Dendritic cell treated with granulocyte-macrophage colony-stimulating factor and Interleukin-4, amounts not matched to agents 40 ng/mL and 50 ng/mL, for 4 days (primary cell): ENCODE measurements around the gene TMEM54.

Experiments
- H3K27ac Mint-ChIP-seq: one replicate; pipeline ENCODE4 v1.8.0; 2022; ENCODE audit warnings: mild to moderate bottlenecking, mixed read lengths
- H3K27me3 Mint-ChIP-seq: one replicate; pipeline ENCODE4 v1.8.0; 2022; ENCODE audit warnings: mild to moderate bottlenecking, mixed read lengths
- H3K36me3 Mint-ChIP-seq: one replicate; pipeline ENCODE4 v1.8.0; 2022; ENCODE audit warnings: low read depth, mixed read lengths
- H3K4me1 Mint-ChIP-seq: one replicate; pipeline ENCODE4 v1.8.0; 2022; ENCODE audit warnings: low read depth, mixed read lengths
- H3K4me3 Mint-ChIP-seq: one replicate; pipeline ENCODE4 v1.8.0; 2022; ENCODE audit warnings: mild to moderate bottlenecking, moderate library complexity, mixed read lengths
- H3K9me3 Mint-ChIP-seq: one replicate; pipeline ENCODE4 v1.8.0; 2022; ENCODE audit warnings: mixed read lengths
- intact Hi-C: fragments of 100-400 bp; cut with micrococcal nuclease; formaldehyde crosslinking; loops from one replicate; pipeline ENCODE4 v1.15.0; 2022

The TMEM54 gene

DNA sequence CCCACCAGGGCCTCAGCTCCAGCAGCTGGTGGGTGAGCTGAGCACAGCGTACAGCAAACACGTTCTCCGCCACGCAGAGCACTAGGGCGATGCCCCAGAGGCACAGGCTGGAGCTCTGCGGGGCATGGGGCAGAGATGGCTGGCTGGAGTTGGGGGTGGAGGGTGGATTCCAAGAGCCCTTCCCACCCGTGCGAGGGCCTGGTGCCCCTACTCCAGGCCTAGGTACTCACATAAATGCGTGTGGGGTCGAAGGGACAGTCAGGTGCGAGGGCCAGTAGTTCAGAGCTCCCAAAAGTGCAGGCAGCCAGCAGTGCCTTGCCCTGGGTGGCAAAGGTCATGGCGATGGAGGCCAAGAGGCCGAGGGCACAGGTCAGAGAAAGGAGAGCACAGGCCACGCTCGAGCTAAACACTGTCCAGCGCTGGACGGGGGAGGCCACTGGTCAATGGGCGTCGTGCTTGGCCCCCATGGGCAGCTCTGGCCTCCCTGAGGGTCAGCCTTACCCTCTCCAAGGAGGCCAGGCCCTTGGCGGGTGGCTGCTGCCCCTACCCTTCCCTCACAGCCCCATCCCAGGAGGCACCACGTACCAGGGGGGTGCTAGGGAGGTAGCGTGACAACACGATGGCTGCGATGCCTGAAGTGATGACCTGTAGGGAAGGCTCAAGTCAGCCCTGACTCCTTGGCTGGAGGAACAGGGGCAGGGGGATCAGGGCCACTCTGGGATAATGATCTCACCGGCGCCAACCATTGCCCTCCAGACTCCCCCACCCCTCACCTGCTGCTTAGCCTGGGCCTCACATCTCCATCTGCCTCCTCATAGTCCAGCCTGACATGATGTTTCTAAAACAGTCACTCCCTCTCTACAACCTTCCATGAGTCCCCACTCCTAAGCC lies 5.6 kb downstream of the TMEM54 start:
- peaks cover 93% of the 10 kb centered on the region for H3K27me3 Mint-ChIP-seq
- no peak overlapping the region for H3K4me3 Mint-ChIP-seq
- intact Hi-C loops, result no loop called here

GRCh38 chr1:32894681-32895080 lies 6.5 kb downstream of the TMEM54 start:
- peaks cover 16% of the 10 kb centered on the region for H3K4me1 Mint-ChIP-seq
- no peaks in the 10 kb centered on the region for H3K36me3 Mint-ChIP-seq
- no peak overlapping the region for H3K27ac Mint-ChIP-seq
- intact Hi-C loops, result no loop called here
- H3K27me3 Mint-ChIP-seq, result peaks cover 93% of the 10 kb centered on the region
- H3K4me3 Mint-ChIP-seq, result no peak overlapping the region
- no peaks in the 10 kb centered on the region for H3K9me3 Mint-ChIP-seq

More for the DNA sequence above, 5.6 kb downstream of the TMEM54 start:
- Mint-ChIP-seq H3K27ac (no peak overlapping the region), H3K36me3 (no peaks in the 10 kb centered on the region), H3K9me3 (no peaks in the 10 kb centered on the region), H3K4me1 (peaks cover 16% of the 10 kb centered on the region)

DNA sequence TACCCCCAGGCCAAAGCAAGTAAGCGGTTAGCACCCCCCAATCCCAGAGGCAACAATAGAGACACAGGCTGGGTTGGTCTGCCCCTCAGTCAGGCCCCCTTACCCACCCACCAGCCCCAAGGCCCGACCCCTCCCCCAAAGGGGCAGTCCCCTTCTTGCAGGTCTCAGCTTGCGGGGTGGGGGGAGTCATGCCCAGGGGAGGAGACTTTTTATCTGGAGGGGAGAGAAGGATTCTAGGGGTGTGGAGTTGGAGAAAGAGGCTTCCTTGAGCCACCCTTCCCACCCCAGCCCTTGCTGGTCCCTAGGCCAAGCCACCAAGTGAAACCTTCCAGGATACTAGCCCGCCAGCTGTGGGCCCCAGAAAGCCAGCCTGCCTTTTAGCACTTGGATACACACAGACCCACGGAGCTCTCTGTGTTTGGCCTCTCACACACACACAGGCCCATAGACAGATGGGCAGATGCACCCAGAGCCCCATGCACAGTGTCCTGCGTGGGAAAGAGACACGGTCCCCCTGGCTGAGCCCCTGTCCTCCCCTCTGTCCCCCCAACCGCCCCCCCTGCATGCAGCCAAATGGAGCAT lies 7.1 kb downstream of the TMEM54 start:
- Mint-ChIP-seq H3K9me3 (no peaks in the 10 kb centered on the region), H3K27me3 (peaks cover 92% of the 10 kb centered on the region), H3K4me3 (no peak overlapping the region), H3K4me1 (peaks cover 16% of the 10 kb centered on the region), H3K27ac (no peak overlapping the region), H3K36me3 (no peaks in the 10 kb centered on the region)
- intact Hi-C loops, result no loop called here

DNA sequence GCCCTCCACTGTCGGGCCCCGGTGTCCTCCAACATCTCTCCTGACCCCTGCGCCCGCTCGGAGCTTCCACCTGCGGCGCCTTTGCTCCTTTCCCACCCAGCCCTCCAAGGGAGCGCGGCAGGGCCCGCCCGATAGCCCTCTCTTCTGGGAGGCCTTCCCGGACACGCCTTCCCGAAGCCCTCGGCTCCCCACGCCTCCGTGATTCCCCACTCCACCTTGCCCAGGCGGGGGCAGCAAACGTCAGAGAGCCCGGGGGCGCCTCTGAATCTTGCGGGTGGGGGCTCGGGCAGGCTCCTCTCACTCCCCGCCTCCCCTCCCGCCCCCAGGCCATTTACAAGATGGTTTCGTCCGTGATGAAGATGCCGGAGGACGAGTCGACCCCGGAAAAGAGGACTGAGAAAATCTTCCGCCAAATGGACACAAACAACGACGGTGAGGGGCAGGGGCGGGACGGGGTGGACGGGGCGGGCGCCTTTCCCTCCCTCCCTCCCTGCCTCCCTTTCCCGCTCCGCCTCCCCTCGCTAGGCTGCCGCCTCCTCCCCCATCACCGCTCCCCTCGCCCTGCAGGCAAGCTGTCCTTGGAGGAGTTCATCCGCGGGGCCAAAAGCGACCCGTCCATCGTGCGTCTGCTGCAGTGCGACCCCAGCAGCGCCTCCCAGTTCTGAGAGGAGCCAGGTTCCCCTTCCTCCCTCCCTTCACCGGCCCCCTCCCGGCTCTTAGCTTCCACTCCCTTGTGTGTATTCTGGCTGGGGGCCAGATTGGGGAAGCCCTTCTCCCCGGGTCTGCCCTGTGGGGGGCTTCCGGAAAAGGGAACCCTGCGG lies 7.8 kb downstream of the TMEM54 start:
- Mint-ChIP-seq H3K9me3 (no peaks in the 10 kb centered on the region), H3K4me1 (peaks cover 16% of the 10 kb centered on the region), H3K27ac (no peak overlapping the region), H3K4me3 (peak overlapping the region; percentile 68), H3K27me3 (peaks cover 92% of the 10 kb centered on the region), H3K36me3 (no peaks in the 10 kb centered on the region)
- intact Hi-C loops, result no loop called here

GRCh38 chr1:32892368-32893197 lies 8.6 kb downstream of the TMEM54 start:
- Mint-ChIP-seq H3K27me3 (peaks cover 93% of the 10 kb centered on the region), H3K9me3 (no peaks in the 10 kb centered on the region), H3K4me1 (peaks cover 16% of the 10 kb centered on the region), H3K36me3 (no peaks in the 10 kb centered on the region), H3K27ac (no peak overlapping the region), H3K4me3 (no peak overlapping the region)
- intact Hi-C loops, result no loop called here

- H3K4me3 Mint-ChIP-seq, result no peak overlapping the region
- peaks cover 94% of the 10 kb centered on the region for H3K27me3 Mint-ChIP-seq
- H3K36me3 Mint-ChIP-seq, result no peaks in the 10 kb centered on the region
- H3K9me3 Mint-ChIP-seq, result no peaks in the 10 kb centered on the region
- no peak overlapping the region for H3K27ac Mint-ChIP-seq
- H3K4me1 Mint-ChIP-seq, result peaks cover 16% of the 10 kb centered on the region
- intact Hi-C loops, result no loop called here
These were observed 9.6 kb downstream of the TMEM54 start for GRCh38 chr1:32891630-32892029.

DNA sequence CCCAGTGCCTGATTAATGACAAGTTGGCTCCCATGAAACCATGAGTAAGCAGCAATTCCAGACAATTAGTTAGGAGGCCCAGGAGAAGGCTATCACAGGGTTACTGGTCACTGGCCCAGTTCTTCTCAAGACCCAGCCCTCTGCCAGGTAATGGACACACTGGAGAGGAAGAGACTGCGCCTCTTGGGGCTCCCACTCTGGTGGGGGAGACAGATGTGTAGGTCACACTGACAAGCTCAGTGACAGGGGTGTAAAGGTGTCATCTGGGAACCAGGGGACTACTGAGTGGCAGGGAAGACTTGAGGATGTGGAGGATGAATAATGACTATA lies 10.0 kb downstream of the TMEM54 start:
- Mint-ChIP-seq H3K4me1 (peaks cover 16% of the 10 kb centered on the region), H3K4me3 (no peak overlapping the region), H3K9me3 (no peaks in the 10 kb centered on the region), H3K27ac (no peak overlapping the region), H3K27me3 (peaks cover 92% of the 10 kb centered on the region), H3K36me3 (no peaks in the 10 kb centered on the region)
- intact Hi-C loops, result no loop called here

DNA sequence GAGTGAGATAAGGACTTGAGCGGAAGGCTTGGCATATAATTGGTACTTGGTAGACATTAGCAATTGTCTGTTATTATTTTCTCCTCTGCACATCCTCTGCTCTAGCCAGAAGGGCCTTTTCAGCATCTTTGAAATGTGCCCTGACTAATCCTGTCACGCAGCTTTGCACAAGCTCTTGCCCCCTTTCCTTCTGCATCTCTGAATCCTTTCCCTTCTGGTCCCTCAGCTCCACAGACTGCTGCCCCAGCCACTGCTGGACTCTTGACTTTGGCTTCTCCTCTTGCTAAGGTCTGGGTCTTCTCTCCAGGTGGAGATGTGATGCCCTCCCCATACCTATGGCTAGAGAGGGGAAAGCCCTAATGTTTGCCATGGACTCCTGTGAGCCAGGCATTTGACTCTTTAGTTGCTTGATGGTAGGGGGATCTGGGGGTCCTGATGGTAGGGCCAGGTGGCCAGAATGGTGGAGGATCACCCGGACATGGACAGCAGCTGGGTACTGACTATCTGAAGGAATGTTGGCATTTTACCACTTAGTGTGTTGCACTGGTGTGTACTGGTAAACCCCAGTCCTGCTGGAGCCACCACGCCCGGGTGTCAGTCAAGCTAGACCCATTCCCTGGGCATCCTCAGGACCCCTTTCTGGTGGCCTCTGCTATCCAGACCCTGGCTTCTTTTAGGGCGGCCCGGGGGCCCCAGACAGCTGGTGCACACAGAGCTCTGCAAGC lies 10.5 kb downstream of the TMEM54 start:
- H3K4me1 Mint-ChIP-seq, result peaks cover 20% of the 10 kb centered on the region
- H3K27ac Mint-ChIP-seq, result no peak overlapping the region
- H3K9me3 Mint-ChIP-seq, result no peaks in the 10 kb centered on the region
- H3K27me3 Mint-ChIP-seq, result peaks cover 90% of the 10 kb centered on the region
- intact Hi-C loops, result no loop called here
- H3K4me3 Mint-ChIP-seq, result no peak overlapping the region
- H3K36me3 Mint-ChIP-seq, result no peaks in the 10 kb centered on the region

- H3K27ac Mint-ChIP-seq, result no peak overlapping the region
- no peaks in the 10 kb centered on the region for H3K9me3 Mint-ChIP-seq
- intact Hi-C loops, result no loop called here
- no peak overlapping the region for H3K4me3 Mint-ChIP-seq
- H3K4me1 Mint-ChIP-seq, result peaks cover 23% of the 10 kb centered on the region
- peaks cover 91% of the 10 kb centered on the region for H3K27me3 Mint-ChIP-seq
- no peaks in the 10 kb centered on the region for H3K36me3 Mint-ChIP-seq
These were observed 11.4 kb downstream of the TMEM54 start for GRCh38 chr1:32889731-32890278.

DNA sequence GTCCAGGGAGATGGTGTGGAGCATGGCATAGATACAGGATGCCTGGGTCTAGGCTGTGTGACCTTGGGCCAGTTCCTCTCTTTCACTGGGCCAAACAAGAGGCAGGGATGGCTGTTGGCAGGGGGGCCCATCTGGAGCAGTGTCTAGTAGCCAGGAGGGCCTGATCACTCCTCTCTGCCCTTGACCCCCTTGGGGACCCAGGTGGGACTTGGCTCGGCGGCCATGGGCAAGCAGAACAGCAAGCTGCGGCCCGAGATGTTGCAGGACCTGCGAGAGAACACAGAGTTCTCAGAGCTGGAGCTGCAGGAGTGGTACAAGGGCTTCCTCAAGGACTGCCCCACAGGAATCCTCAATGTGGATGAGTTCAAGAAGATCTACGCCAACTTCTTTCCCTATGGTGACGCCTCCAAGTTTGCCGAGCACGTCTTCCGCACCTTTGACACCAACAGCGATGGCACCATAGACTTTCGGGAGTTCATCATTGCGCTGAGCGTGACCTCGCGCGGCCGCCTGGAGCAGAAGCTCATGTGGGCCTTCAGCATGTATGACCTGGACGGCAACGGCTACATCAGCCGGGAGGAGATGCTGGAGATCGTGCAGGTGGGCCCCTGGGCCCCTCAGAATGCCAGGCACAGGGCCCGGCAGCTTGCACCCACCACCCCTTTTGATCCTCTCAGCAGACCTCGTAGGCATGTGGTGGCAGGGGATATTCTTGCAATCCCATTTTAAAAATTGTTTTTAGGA lies 12.3 kb downstream of the TMEM54 start:
- Mint-ChIP-seq H3K4me3 (no peak overlapping the region), H3K4me1 (peaks cover 23% of the 10 kb centered on the region), H3K9me3 (no peaks in the 10 kb centered on the region), H3K36me3 (no peaks in the 10 kb centered on the region), H3K27me3 (peaks cover 91% of the 10 kb centered on the region), H3K27ac (no peak overlapping the region)
- intact Hi-C loops, result no loop called here

- no peak overlapping the region for H3K4me3 Mint-ChIP-seq
- H3K27ac Mint-ChIP-seq, result no peak overlapping the region
- peaks cover 16% of the 10 kb centered on the region for H3K4me1 Mint-ChIP-seq
- no peaks in the 10 kb centered on the region for H3K9me3 Mint-ChIP-seq
- H3K27me3 Mint-ChIP-seq, result peaks cover 92% of the 10 kb centered on the region
- no peaks in the 10 kb centered on the region for H3K36me3 Mint-ChIP-seq
- intact Hi-C loops, result no loop called here
These were observed 13.1 kb downstream of the TMEM54 start for GRCh38 chr1:32888134-32888533.

GRCh38 chr1:32887623-32888022 lies 13.6 kb downstream of the TMEM54 start:
- no peaks in the 10 kb centered on the region for H3K9me3 Mint-ChIP-seq
- no peaks in the 10 kb centered on the region for H3K36me3 Mint-ChIP-seq
- no peak overlapping the region for H3K27ac Mint-ChIP-seq
- H3K4me1 Mint-ChIP-seq, result peaks cover 13% of the 10 kb centered on the region
- intact Hi-C loops, result no loop called here
- H3K4me3 Mint-ChIP-seq, result no peak overlapping the region
- peaks cover 93% of the 10 kb centered on the region for H3K27me3 Mint-ChIP-seq
